Right hindlimb (tissue), 1 donor: ENCODE data around the gene LRP5.

ENCODE experiments used
- DNase-seq: peaks from one replicate; pipeline ENCODE4 v3.0.0-alpha.2; 2018

The LRP5 gene

GRCh38 chr11:68309621-68310185 is 2.7 kb upstream of the LRP5 start:
- no peak for DNase-seq

- DNase-seq: no peak
These were observed 953 bp upstream of the LRP5 start for GRCh38 chr11:68311160-68312116.

DNA sequence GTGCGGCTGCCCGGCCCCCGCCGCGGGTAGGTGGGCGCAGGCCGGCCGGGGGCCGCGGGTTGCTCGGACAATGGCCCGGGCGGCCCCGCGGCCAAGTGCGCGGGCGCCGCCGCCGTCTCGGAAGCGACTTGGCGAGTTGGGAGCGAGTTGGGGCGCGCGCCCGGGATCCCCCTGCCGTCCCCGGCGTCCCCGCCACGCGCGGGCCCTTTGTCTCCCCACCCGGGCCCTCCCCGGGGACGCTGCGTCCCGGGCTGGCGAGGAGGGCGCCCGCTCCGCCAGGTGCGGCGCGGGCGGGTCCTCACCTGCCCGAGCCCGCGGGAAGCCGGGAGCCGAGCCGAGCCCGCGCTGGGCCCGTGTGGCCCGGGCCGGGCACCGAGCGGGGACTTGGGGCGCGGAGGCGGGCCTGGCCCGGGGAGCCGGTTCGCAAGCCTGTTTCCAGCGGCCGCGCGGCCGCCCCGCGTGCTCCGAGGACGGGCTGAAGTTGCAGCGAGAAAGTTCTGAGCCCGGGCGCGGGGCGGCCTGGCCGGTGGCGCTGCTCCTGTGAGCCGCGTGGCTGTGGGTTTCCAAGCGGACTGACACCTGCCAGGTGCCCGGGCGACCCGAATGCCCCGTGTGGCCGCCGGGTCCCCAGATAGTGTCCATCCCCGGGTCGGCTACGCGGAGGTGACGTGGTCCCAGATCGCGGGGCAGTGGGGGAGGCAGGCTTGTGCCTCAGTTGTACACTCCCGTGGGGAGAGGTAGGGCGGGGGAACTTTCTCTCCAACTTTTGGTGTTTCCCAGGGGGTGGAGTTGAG is 586 bp downstream of the LRP5 start:
- peak; percentile 32 for DNase-seq

GRCh38 chr11:68313574-68314202 is 1.3 kb downstream of the LRP5 start:
- peak; percentile 62 for DNase-seq

- peak; percentile 72 for DNase-seq
These were observed 2.1 kb downstream of the LRP5 start for GRCh38 chr11:68314203-68315170.

GRCh38 chr11:68315171-68315920 is 3.0 kb downstream of the LRP5 start:
- DNase-seq: peak; percentile 49

DNA sequence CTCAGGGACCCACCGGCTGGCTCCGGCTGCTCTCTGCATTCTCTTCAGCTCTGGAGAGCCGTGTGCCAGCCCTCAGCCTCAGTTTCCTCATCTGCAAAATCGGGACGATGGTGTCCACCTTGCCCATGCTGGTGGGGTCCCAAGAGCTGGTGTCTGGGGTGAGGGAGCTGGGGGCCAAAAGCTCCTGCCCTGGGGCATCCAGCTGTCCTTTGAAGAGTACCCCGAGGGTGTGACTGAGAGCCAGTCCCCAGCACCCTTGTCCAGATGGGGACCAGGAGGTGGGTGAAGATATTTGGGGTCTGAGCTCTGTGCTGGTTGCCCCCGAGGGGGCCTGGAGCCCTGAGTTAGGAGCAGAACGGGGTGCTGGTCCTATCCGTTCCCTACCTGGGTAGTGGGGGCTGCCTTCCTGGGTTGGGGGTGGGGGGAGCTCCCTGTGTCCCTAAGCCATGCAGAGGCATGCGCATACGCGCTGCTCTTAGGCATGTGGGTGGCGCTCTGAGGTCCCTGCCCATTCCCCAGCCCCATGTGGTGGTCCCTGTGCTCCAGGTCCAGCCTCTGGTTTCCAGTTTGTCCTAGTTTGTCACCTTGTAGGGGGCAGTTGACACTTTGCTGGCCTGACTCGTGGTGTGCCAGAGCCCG is 4.9 kb downstream of the LRP5 start:
- no peak for DNase-seq

GRCh38 chr11:68321293-68322051 is 9.1 kb downstream of the LRP5 start:
- no peak for DNase-seq

DNA sequence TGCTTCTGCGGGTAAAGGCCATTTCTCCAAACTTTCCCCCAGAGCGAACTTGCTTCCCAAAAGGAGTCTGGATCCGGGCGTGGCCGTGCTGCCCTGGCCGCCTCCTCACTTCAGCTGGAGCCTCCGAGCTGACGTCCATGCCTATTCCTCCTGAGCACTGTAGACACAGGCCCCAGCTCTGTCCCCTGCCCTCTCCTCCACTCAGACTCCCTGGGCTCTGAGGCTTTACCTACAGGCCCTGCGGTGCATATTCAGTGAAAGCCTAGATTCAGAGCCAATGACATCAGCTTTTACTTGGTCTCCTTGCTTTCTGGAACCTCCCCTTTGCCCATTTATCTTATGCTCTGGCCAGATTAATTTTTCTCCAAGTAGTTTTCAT is 9.7 kb downstream of the LRP5 start:
- DNase-seq: no peak

- DNase-seq: no peak
These were observed 11.8 kb downstream of the LRP5 start for GRCh38 chr11:68324241-68324640.

GRCh38 chr11:68324695-68325094 is 12.3 kb downstream of the LRP5 start:
- no peak for DNase-seq

DNA sequence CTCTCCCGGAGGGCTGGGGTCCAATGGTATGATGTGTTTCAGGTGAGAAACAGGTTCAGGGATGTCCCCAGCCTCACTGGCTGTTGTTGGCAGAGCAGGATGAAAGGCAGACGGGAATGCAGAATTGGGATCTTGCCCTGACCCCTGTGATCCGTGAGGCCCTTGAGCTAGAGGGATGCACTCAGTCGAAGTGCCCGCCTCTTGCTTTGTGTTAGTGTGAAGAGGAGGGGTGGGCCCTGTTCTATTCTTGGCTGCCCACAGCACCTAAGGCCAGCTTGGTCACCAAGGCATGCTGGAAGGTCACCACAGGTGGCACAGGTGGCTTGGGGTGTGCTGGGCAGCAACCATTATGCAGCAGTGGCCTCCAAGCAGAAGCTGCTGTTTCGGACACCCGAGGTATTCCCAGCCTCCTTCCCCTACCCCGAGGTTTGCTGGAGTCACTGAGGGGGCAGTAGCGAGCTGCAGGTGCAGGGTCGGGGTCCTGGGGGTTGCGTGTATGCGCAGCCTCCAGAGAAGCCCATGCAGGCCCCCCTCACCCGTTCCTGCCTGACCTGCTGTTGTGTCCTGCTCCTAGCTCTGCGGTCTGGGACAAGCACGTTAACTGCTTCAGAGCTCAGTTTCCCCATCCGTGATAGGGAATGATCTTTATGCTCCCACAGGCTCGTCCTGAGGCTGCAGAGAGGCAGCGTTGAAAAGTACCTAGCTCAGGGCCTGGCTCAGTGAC is 13.0 kb downstream of the LRP5 start:
- no peak for DNase-seq

DNA sequence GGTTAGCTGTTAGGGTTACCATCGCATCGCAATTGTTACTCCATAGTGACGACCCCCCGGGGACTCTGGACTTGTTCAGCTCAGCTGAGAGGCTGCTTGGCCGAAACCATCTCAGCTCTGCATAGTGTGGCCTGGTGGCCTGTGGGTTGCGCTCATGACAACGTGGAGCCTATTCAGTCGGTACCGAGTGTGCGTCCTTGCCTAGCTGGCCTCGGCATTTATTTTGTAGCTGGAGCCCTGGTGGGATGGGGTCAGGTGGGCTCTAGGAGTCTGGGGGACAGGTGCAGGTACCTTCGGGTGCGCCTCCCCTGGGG is 13.5 kb downstream of the LRP5 start:
- no peak for DNase-seq

- DNase-seq: no peak
These were observed 14.2 kb downstream of the LRP5 start for GRCh38 chr11:68326334-68327215.

DNA sequence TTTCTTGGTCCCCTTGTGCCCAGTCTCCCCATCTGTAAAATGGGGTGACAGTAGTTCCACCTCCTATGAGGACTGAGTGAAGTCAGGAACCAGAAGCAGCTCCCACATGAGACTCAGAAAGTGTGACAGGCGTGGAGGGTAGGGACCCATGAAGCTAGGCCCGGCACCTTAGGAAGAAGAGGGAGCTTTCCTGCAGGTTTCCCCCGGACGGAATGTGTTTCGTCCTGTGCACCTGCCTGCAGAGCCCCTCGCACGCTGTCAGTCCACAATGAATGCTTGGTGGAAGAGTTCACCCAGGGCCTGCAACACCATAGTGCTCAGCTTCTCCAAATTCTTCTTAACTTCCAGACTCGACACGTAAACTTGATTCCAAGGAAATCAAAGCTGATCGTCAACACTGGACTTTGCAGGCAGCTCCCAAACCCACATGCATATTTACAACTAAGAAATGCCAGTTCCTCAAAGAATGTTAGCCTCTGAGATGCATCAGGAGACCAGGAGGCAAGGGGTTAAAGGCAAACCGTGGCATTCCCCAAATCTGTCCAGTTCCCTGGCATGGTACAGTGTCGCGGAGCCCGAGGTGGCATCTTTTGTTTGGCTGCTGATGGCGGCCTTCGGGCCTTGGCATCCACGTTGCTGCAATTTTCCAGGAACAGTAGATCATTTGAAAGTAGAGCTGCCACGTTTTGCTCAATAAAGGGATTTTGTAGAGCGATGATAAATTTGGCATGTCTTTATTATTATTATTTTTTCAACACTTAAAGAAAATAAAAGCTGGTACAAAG is 15.4 kb downstream of the LRP5 start:
- no peak for DNase-seq

- DNase-seq: peak; percentile 81
These were observed 16.1 kb downstream of the LRP5 start for GRCh38 chr11:68328374-68329091.

- no peak for DNase-seq
These were observed 17.1 kb downstream of the LRP5 start for GRCh38 chr11:68329536-68329935.
